ENCODE data around the gene DGAT2.
A peak's percentile ranks its signal among the peaks of the same experiment; 100 is the strongest.

The DGAT2 gene

GRCh38 chr11:75770102-75770501 lies 1.5 kb downstream of the DGAT2 start:
- POLR2A ChIA-PET: interaction anchor here (0.7 to 1.5 kb wide), 2 partner anchors 11 to 28 kb away, joined by 5 to 6 read pairs; no protein-coding TSS in a partner anchor
- peaks cover 3 to 26% (median 22%) of the 10 kb centered on the region in 4 experiments for H3K4me1 ChIP-seq (ENCODE audit: control extremely low read depth in 1 of 4, control insufficient read depth in 4 of 4, insufficient read depth in 4 of 4, low read length in 3 of 4)
- CTCF ChIA-PET: interaction anchor here (1.2 to 1.3 kb wide), 2 partner anchors 45 to 65 kb away, joined by 3 read pairs; no protein-coding TSS in a partner anchor
- WGBS (ENCODE audit: insufficient coverage): 94% methylated on average over 4 of the region's 5 CpGs
- DNase-seq: peak in 2 of 3 donors; percentile 11 to 34
- peaks cover 0 to 24% (median 12%) of the 10 kb centered on the region in 5 experiments for H3K27me3 ChIP-seq (replicated peaks in 2 of 5; ENCODE audit: control insufficient read depth in 4 of 5, insufficient read depth in 5 of 5, low read length in 4 of 5)
- H3K9me3 ChIP-seq (ENCODE audit: control extremely low read depth in 1 of 5, control insufficient read depth in 4 of 5, insufficient read depth in 2 of 5, low read depth in 1 of 5, low read length in 4 of 5): no peaks in the 10 kb centered on the region
- no peak overlapping the region for H3K27ac ChIP-seq (ENCODE audit: insufficient read depth in 1 of 2, low read depth in 1 of 2, low read length in 2 of 2, poor library complexity in 1 of 2, severe bottlenecking in 2 of 2)
- peak overlapping the region in 1 of 7 experiments; percentile 40 for H3K4me3 ChIP-seq (ENCODE audit: control insufficient read depth in 1 of 7, extremely low read depth in 1 of 7, insufficient read depth in 4 of 7, low read depth in 2 of 7, low read length in 6 of 7)
- no peaks in the 10 kb centered on the region for H3K36me3 ChIP-seq (ENCODE audit: control insufficient read depth in 4 of 4, insufficient read depth in 4 of 4, low read length in 3 of 4)

- Histone ChIP-seq H3K9me3 (ENCODE audit: control extremely low read depth in 1 of 5, control insufficient read depth in 4 of 5, insufficient read depth in 2 of 5, low read depth in 1 of 5, low read length in 4 of 5) (no peaks in the 10 kb centered on the region), H3K4me3 (ENCODE audit: control insufficient read depth in 1 of 7, extremely low read depth in 1 of 7, insufficient read depth in 4 of 7, low read depth in 2 of 7, low read length in 6 of 7) (no peak overlapping the region), H3K27ac (ENCODE audit: insufficient read depth in 1 of 2, low read depth in 1 of 2, low read length in 2 of 2, poor library complexity in 1 of 2, severe bottlenecking in 2 of 2) (no peak overlapping the region), H3K27me3 (replicated peaks in 2 of 5; ENCODE audit: control insufficient read depth in 4 of 5, insufficient read depth in 5 of 5, low read length in 4 of 5) (peaks cover 0 to 24% (median 12%) of the 10 kb centered on the region in 5 experiments), H3K36me3 (ENCODE audit: control insufficient read depth in 4 of 4, insufficient read depth in 4 of 4, low read length in 3 of 4) (no peaks in the 10 kb centered on the region), H3K4me1 (ENCODE audit: control extremely low read depth in 1 of 4, control insufficient read depth in 4 of 4, insufficient read depth in 4 of 4, low read length in 3 of 4) (peaks cover 3 to 32% (median 22%) of the 10 kb centered on the region in 4 experiments)
- ChIA-PET POLR2A (interaction anchor here (0.7 kb wide), 1 partner anchor 316 kb away, joined by 3 read pairs; no protein-coding TSS in a partner anchor), CTCF (interaction anchor here (1.2 kb wide), 1 partner anchor 66 kb away, joined by 3 read pairs; no protein-coding TSS in a partner anchor)
- WGBS (ENCODE audit: insufficient coverage): 90% methylated on average over 4 of the region's 6 CpGs
- DNase-seq: peak in 1 of 3 donors; percentile 15
Observed at GRCh38 chr11:75771646-75772410, 3.2 kb downstream of the DGAT2 start.

DNA sequence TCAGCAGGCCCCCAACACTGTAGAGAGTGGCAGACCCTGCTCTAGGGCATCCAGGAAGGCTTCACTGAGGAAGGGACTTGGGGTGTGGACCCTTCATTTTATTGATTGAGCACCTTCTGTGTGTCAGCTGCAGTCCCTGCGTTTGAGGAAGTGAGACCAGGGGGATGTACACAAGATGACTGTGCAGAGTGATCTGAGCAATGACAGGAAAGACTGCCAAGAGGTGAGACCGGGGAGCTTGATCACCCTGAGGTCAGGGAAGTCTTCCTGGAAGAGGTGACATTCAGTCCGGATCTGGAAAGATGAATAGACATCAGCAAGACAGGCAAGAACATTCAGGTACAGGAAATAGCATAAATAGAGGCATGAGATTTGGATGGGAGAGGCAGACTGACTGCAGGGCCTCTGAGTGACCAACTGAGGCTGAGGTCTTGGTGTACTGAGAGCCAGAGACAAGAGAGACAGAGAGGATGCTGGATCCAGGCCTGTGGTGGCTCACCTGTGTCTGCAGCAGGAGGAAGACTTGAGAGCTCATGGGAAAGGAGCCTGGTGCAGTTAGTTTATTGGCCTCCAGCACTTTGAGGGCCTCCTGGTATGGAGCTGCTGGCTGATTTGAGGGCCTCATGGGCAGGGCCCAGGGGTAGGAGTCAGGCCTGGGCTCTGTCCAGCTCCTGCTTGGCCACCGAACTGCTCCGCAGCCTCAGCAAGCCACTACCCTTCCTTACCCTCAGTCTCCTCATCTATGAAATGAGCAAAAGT lies 5.2 kb downstream of the DGAT2 start:
- peak; percentile 26 to 90 (median 87) for DNase-seq
- 37% methylated on average over 5 of the region's 5 CpGs for WGBS (ENCODE audit: insufficient coverage)
- Histone ChIP-seq H3K27me3 (replicated peaks in 2 of 5; ENCODE audit: control insufficient read depth in 4 of 5, insufficient read depth in 5 of 5, low read length in 4 of 5) (peaks cover 0 to 14% (median 10%) of the 10 kb centered on the region in 5 experiments), H3K4me3 (ENCODE audit: control insufficient read depth in 1 of 7, extremely low read depth in 1 of 7, insufficient read depth in 4 of 7, low read depth in 2 of 7, low read length in 6 of 7) (no peak overlapping the region), H3K9me3 (ENCODE audit: control extremely low read depth in 1 of 5, control insufficient read depth in 4 of 5, insufficient read depth in 2 of 5, low read depth in 1 of 5, low read length in 4 of 5) (no peaks in the 10 kb centered on the region), H3K36me3 (ENCODE audit: control insufficient read depth in 4 of 4, insufficient read depth in 4 of 4, low read length in 3 of 4) (no peaks in the 10 kb centered on the region), H3K27ac (ENCODE audit: insufficient read depth in 1 of 2, low read depth in 1 of 2, low read length in 2 of 2, poor library complexity in 1 of 2, severe bottlenecking in 2 of 2) (no peak overlapping the region), H3K4me1 (ENCODE audit: control extremely low read depth in 1 of 4, control insufficient read depth in 4 of 4, insufficient read depth in 4 of 4, low read length in 3 of 4) (peaks cover 3 to 36% (median 14%) of the 10 kb centered on the region in 4 experiments)
- POLR2A ChIA-PET: no interaction called here
- CTCF ChIA-PET: interaction anchor here (0.9 to 1.2 kb wide), 3 partner anchors 8 to 68 kb away, joined by 3 to 4 read pairs (median 3); no protein-coding TSS in a partner anchor

GRCh38 chr11:75775056-75775455 lies 6.5 kb downstream of the DGAT2 start:
- POLR2A ChIA-PET: no interaction called here
- H3K9me3 ChIP-seq (ENCODE audit: control extremely low read depth in 1 of 5, control insufficient read depth in 4 of 5, insufficient read depth in 2 of 5, low read depth in 1 of 5, low read length in 4 of 5): no peaks in the 10 kb centered on the region
- CTCF ChIA-PET: no interaction called here

DNA sequence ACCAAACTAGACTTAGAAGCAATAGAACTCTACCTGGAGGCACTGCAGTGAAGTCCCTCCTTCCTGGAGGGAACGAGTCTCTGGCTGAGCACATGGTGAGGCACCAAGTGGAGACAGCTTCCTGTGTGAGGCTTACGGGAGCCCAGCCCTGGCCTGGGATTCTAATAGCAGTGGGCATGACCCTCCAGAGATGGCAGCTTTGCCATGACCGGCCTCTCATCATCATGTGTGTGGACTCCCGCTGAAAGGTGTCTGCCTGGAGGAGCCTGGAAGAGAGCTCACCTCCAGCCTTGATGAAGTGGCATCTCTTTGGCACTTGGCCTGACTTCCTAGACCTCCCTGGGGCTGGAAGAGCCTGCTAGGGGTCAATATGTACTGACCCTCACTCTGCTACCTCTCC lies 8.0 kb downstream of the DGAT2 start:
- CTCF ChIA-PET: interaction anchor here (0.9 kb wide), 1 partner anchor 11 kb away, joined by 4 read pairs; no protein-coding TSS in a partner anchor
- 88% methylated on average over 3 of the region's 4 CpGs for WGBS (ENCODE audit: insufficient coverage)
- no peak for DNase-seq
- no peak overlapping the region for H3K4me3 ChIP-seq (ENCODE audit: control insufficient read depth in 1 of 7, extremely low read depth in 1 of 7, insufficient read depth in 4 of 7, low read depth in 2 of 7, low read length in 6 of 7)
- H3K4me1 ChIP-seq (ENCODE audit: control extremely low read depth in 1 of 4, control insufficient read depth in 4 of 4, insufficient read depth in 4 of 4, low read length in 3 of 4): peaks cover 3 to 32% (median 9%) of the 10 kb centered on the region in 4 experiments
- no peaks in the 10 kb centered on the region for H3K9me3 ChIP-seq (ENCODE audit: control extremely low read depth in 1 of 5, control insufficient read depth in 4 of 5, insufficient read depth in 2 of 5, low read depth in 1 of 5, low read length in 4 of 5)
- H3K27me3 ChIP-seq (replicated peaks in 2 of 5; ENCODE audit: control insufficient read depth in 4 of 5, insufficient read depth in 5 of 5, low read length in 4 of 5): peaks cover 0 to under 1% (median 0%) of the 10 kb centered on the region in 5 experiments
- no peak overlapping the region for H3K27ac ChIP-seq (ENCODE audit: insufficient read depth in 1 of 2, low read depth in 1 of 2, low read length in 2 of 2, poor library complexity in 1 of 2, severe bottlenecking in 2 of 2)
- H3K36me3 ChIP-seq (ENCODE audit: control insufficient read depth in 4 of 4, insufficient read depth in 4 of 4, low read length in 3 of 4): no peaks in the 10 kb centered on the region
- POLR2A ChIA-PET: no interaction called here

More at GRCh38 chr11:75775056-75775455, 6.5 kb downstream of the DGAT2 start:
- H3K4me3 ChIP-seq (ENCODE audit: control insufficient read depth in 1 of 7, extremely low read depth in 1 of 7, insufficient read depth in 4 of 7, low read depth in 2 of 7, low read length in 6 of 7): no peak overlapping the region
- peaks cover 0 to 4% (median 0%) of the 10 kb centered on the region in 5 experiments for H3K27me3 ChIP-seq (replicated peaks in 2 of 5; ENCODE audit: control insufficient read depth in 4 of 5, insufficient read depth in 5 of 5, low read length in 4 of 5)
- no peak overlapping the region for H3K27ac ChIP-seq (ENCODE audit: insufficient read depth in 1 of 2, low read depth in 1 of 2, low read length in 2 of 2, poor library complexity in 1 of 2, severe bottlenecking in 2 of 2)
- DNase-seq: no peak
- H3K4me1 ChIP-seq (ENCODE audit: control extremely low read depth in 1 of 4, control insufficient read depth in 4 of 4, insufficient read depth in 4 of 4, low read length in 3 of 4): peaks cover 3 to 32% (median 9%) of the 10 kb centered on the region in 4 experiments
- no peaks in the 10 kb centered on the region for H3K36me3 ChIP-seq (ENCODE audit: control insufficient read depth in 4 of 4, insufficient read depth in 4 of 4, low read length in 3 of 4)
- WGBS (ENCODE audit: insufficient coverage): 100% methylated on average over 1 of the region's 3 CpGs

DNA sequence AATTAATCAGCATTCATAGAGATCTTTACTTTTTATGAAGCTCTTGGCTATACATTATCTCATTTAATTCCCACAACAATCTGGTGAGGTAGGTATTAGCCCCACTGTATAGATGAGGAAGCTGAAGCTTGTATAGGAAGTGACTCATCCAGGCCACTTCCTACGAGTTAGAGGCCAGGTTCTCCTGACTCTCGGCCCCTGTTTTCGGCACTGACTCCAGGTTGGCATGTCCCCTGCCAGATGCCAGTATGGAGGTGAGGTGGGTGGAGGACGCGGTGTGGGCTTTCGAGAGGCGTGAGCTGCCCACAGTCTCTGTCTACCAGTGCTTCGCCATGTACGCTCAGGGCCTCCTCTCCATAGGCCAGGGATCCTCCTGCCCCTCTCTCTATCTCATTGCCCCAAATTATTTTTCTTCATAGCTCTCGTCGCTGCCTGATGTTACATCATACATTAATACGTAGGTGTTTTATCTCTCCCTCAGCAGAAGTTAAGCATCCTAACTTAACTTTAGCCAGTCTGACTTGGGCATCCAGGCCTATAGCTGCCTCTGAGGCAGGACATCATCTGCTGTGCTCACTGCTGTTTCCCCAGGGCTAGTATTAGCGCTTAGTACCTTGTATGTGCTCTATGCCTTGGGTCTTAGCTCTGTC lies 9.0 kb downstream of the DGAT2 start:
- peak in 2 of 3 donors; percentile 42 to 54 for DNase-seq
- ChIA-PET POLR2A (no interaction called here), CTCF (interaction anchor here (0.7 to 3.5 kb wide), 4 partner anchors 9 to 77 kb away, joined by 3 to 19 read pairs (median 4); partner anchors contain the start of gene DGAT2)
- H3K4me3 ChIP-seq (ENCODE audit: control insufficient read depth in 1 of 7, extremely low read depth in 1 of 7, insufficient read depth in 4 of 7, low read depth in 2 of 7, low read length in 6 of 7): no peak overlapping the region
- H3K36me3 ChIP-seq (ENCODE audit: control insufficient read depth in 4 of 4, insufficient read depth in 4 of 4, low read length in 3 of 4): no peaks in the 10 kb centered on the region
- H3K27ac ChIP-seq (ENCODE audit: insufficient read depth in 1 of 2, low read depth in 1 of 2, low read length in 2 of 2, poor library complexity in 1 of 2, severe bottlenecking in 2 of 2): no peak overlapping the region
- H3K4me1 ChIP-seq (ENCODE audit: control extremely low read depth in 1 of 4, control insufficient read depth in 4 of 4, insufficient read depth in 4 of 4, low read length in 3 of 4): peaks cover 3 to 32% (median 9%) of the 10 kb centered on the region in 4 experiments
- no peaks in the 10 kb centered on the region for H3K9me3 ChIP-seq (ENCODE audit: control extremely low read depth in 1 of 5, control insufficient read depth in 4 of 5, insufficient read depth in 2 of 5, low read depth in 1 of 5, low read length in 4 of 5)
- no peaks in the 10 kb centered on the region for H3K27me3 ChIP-seq (replicated peaks in 2 of 5; ENCODE audit: control insufficient read depth in 4 of 5, insufficient read depth in 5 of 5, low read length in 4 of 5)
- 78% methylated on average over 8 of the region's 13 CpGs for WGBS (ENCODE audit: insufficient coverage)

Measured in common myeloid progenitor, CD34-positive (primary cell).